ENCODE data around the gene AP3B1.
"Not testable (repeated sequence)": the region's sequence is repeated elsewhere in the genome, so short reads cannot be mapped to it uniquely, and the experiment has no call there.

AP3B1 gene

DNA sequence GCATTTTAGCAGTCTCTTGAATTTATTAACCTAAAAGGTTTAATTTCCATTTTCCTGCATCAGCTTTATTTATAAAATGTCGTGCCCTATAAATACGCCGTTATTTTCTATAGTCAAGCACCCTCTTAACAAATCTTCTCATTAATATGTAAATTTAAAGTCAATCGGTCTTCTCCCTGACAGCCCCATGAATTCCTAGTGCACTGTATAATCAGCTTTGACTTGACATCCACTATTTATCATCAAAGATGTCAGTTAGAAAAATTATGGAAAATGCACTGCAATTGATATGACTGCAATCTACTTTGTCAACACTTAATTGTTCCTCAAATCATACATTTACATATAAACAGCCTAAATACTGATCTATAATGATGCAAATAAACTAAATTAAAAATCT lies 83.4 kb downstream of the AP3B1 start:
- no peak overlapping the region for H3K27ac ChIP-seq (ENCODE audit: low read length)
- no peaks in the 10 kb centered on the region for H3K36me3 ChIP-seq (replicated peaks; ENCODE audit: low read depth, low read length)
- H3K27me3 ChIP-seq (ENCODE audit: low read depth, low read length), result no peaks in the 10 kb centered on the region
- H3K9ac ChIP-seq (ENCODE audit: low read length), result no peak overlapping the region
- TF ChIP-seq CTCF (IDR thresholded peaks at IDR 0.05; ENCODE audit: low read depth, low read length) (no peak), EZH2phosphoT487 (IDR thresholded peaks at IDR 0.05; ENCODE audit: low read depth) (no peak)
- no peaks in the 10 kb centered on the region for H3K79me2 ChIP-seq (ENCODE audit: low read length)
- H2AFZ ChIP-seq (ENCODE audit: low read depth, low read length), result no peak overlapping the region
- no peaks in the 10 kb centered on the region for H3K4me1 ChIP-seq (ENCODE audit: low read length)
- H3K4me3 ChIP-seq (ENCODE audit: low read length), result no peak overlapping the region
- H4K20me1 ChIP-seq (ENCODE audit: insufficient read depth, low read length), result no peaks in the 10 kb centered on the region
- H3K4me2 ChIP-seq (ENCODE audit: low read length), result no peak overlapping the region
- no peaks in the 10 kb centered on the region for H3K9me3 ChIP-seq (ENCODE audit: insufficient read depth, low read length)

DNA sequence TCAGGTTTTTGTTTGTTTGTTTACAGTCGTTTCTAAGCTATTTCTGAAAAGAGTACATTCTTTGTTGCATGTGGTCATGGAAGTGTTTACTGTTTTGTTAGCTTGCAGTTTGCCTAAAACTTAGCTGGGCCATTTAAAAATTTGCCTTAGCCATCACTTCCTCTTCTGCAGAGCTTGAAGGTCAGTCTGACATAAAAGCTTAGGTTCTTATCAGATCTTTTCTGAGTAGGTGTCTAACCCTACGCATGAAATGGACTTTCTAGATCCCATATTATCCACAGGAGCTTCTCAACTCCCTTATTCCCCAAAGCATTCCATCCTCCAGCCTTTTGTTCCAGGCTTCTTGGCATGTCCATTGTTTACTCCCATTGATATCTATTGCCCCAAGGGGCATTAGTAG lies 90.3 kb downstream of the AP3B1 start:
- no peak overlapping the region for H3K4me3 ChIP-seq (ENCODE audit: low read length)
- TF ChIP-seq CTCF (IDR thresholded peaks at IDR 0.05; ENCODE audit: low read depth, low read length), result no peak
- no peak for TF ChIP-seq EZH2phosphoT487 (IDR thresholded peaks at IDR 0.05; ENCODE audit: low read depth)
- H3K9ac ChIP-seq (ENCODE audit: low read length), result no peak overlapping the region
- no peak overlapping the region for H3K4me2 ChIP-seq (ENCODE audit: low read length)
- H3K27ac ChIP-seq (ENCODE audit: low read length), result no peak overlapping the region
- no peak overlapping the region for H2AFZ ChIP-seq (ENCODE audit: low read depth, low read length)
- no peaks in the 10 kb centered on the region for H3K79me2 ChIP-seq (ENCODE audit: low read length)
- H3K27me3 ChIP-seq (ENCODE audit: low read depth, low read length), result no peaks in the 10 kb centered on the region
- H3K4me1 ChIP-seq (ENCODE audit: low read length), result peaks cover 9% of the 10 kb centered on the region; the same call in 1 of the 2 replicates
- peaks cover 10% of the 10 kb centered on the region for H3K36me3 ChIP-seq (replicated peaks; ENCODE audit: low read depth, low read length)
- H3K9me3 ChIP-seq (ENCODE audit: insufficient read depth, low read length), result no peaks in the 10 kb centered on the region
- no peaks in the 10 kb centered on the region for H4K20me1 ChIP-seq (ENCODE audit: insufficient read depth, low read length)

GRCh38 chr5:78203815-78204214 lies 90.7 kb downstream of the AP3B1 start:
- Histone ChIP-seq H3K27ac (ENCODE audit: low read length) (no peak overlapping the region), H3K36me3 (replicated peaks; ENCODE audit: low read depth, low read length) (peaks cover 10% of the 10 kb centered on the region), H3K4me3 (ENCODE audit: low read length) (no peak overlapping the region), H3K4me2 (ENCODE audit: low read length) (no peak overlapping the region), H3K4me1 (ENCODE audit: low read length) (peaks cover 9% of the 10 kb centered on the region; the same call in 1 of the 2 replicates), H4K20me1 (ENCODE audit: insufficient read depth, low read length) (no peaks in the 10 kb centered on the region), H3K79me2 (ENCODE audit: low read length) (no peaks in the 10 kb centered on the region), H3K27me3 (ENCODE audit: low read depth, low read length) (no peaks in the 10 kb centered on the region), H2AFZ (ENCODE audit: low read depth, low read length) (no peak overlapping the region), H3K9me3 (ENCODE audit: insufficient read depth, low read length) (no peaks in the 10 kb centered on the region), H3K9ac (ENCODE audit: low read length) (no peak overlapping the region)
- TF ChIP-seq EZH2phosphoT487 (IDR thresholded peaks at IDR 0.05; ENCODE audit: low read depth), result no peak
- TF ChIP-seq CTCF (IDR thresholded peaks at IDR 0.05; ENCODE audit: low read depth, low read length), result no peak

GRCh38 chr5:78190402-78190801 lies 104.1 kb downstream of the AP3B1 start:
- no peaks in the 10 kb centered on the region for H3K27me3 ChIP-seq (ENCODE audit: low read depth, low read length)
- no peak for TF ChIP-seq CTCF (IDR thresholded peaks at IDR 0.05; ENCODE audit: low read depth, low read length)
- no peak for TF ChIP-seq EZH2phosphoT487 (IDR thresholded peaks at IDR 0.05; ENCODE audit: low read depth)

DNA sequence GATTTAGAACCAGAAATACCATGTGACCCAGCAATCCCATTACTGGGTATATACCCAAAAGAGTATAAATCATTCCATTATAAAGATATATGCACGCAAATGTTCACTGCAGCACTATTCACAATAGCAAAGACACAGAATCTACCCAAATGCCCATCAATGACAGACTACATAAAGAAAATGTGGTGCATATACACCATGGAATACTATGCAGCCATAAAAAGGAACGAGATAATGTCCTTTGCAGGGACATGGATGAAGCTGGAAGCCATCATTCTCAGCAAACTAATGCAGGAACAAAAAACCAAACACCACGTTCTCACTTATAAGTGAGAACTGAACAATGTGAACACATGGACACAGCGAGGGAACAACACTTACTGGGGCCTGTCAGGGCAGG lies 105.8 kb downstream of the AP3B1 start:
- H3K27me3 ChIP-seq (ENCODE audit: low read depth, low read length); H3K27ac ChIP-seq (ENCODE audit: low read length); H3K4me3 ChIP-seq (ENCODE audit: low read length); H2AFZ ChIP-seq (ENCODE audit: low read depth, low read length); H3K9me3 ChIP-seq (ENCODE audit: insufficient read depth, low read length); H3K36me3 ChIP-seq (replicated peaks; ENCODE audit: low read depth, low read length); H3K79me2 ChIP-seq (ENCODE audit: low read length); H3K9ac ChIP-seq (ENCODE audit: low read length); H3K4me2 ChIP-seq (ENCODE audit: low read length); H4K20me1 ChIP-seq (ENCODE audit: insufficient read depth, low read length): not testable (repeated sequence)
- peaks cover 15% of the 10 kb centered on the region for H3K4me1 ChIP-seq (ENCODE audit: low read length)

More at GRCh38 chr5:78190402-78190801, 104.1 kb downstream of the AP3B1 start:
- H3K79me2 ChIP-seq (ENCODE audit: low read length), result no peaks in the 10 kb centered on the region
- no peaks in the 10 kb centered on the region for H3K36me3 ChIP-seq (replicated peaks; ENCODE audit: low read depth, low read length)
- H4K20me1 ChIP-seq (ENCODE audit: insufficient read depth, low read length), result no peaks in the 10 kb centered on the region
- no peak overlapping the region for H2AFZ ChIP-seq (ENCODE audit: low read depth, low read length)
- no peak overlapping the region for H3K4me3 ChIP-seq (ENCODE audit: low read length)
- no peak overlapping the region for H3K4me2 ChIP-seq (ENCODE audit: low read length)
- H3K9ac ChIP-seq (ENCODE audit: low read length), result no peak overlapping the region
- no peak overlapping the region for H3K27ac ChIP-seq (ENCODE audit: low read length)
- peaks cover 8% of the 10 kb centered on the region for H3K4me1 ChIP-seq (ENCODE audit: low read length)
- no peaks in the 10 kb centered on the region for H3K9me3 ChIP-seq (ENCODE audit: insufficient read depth, low read length)

Data from OCI-LY3 (cell line).